Midbrain (tissue), 1 donor: ENCODE results near the gene MTCH2.
"Not testable (repeated sequence)": the region's sequence is repeated elsewhere in the genome, so short reads cannot be mapped to it uniquely, and the experiment has no call there.

Source experiments
- DNase-seq: peaks from one replicate; lab custom pipeline; 2025; lab: John Stamatoyannopoulos, UW

Gene MTCH2

DNA sequence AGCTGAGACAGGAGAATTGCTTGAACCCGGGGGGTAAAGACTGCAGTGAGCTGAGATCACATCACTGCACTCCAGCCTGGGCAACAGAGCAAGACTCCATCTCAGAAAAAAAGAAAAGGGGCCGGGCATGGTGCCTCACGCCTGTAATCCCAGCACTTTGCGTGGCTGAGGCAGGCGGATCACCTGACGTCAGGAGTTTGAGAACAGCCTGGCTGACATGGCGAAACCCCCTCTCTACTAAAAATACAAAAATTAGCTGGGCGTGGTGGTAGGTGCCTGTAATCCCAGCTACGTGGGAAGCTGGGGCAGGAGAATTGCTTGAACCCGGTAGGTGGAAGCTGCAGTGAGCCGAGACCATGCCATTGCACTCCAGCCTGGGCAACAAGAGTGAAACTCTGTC lies 6.0 kb downstream of the MTCH2 start:
- DNase-seq: not testable (repeated sequence)

DNA sequence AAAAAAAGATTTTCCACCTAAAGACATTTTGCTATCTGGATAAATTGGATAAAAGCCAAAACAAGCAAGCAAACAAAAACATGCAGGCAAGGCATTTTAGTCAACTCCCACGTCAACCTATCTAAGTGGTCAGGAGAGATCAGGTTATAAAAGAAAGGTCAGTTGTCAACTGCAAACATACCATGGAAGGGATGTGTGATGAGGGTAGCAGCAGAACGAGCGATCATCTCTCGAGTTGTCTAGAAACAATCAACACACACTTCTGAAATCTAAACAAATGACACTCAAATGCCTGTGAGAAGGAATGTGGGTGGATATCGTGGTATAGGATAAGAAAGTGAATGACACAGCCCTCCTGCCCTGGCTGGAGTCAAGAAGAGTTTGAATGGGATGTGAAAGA lies 10.9 kb downstream of the MTCH2 start:
- DNase-seq: no peak

DNA sequence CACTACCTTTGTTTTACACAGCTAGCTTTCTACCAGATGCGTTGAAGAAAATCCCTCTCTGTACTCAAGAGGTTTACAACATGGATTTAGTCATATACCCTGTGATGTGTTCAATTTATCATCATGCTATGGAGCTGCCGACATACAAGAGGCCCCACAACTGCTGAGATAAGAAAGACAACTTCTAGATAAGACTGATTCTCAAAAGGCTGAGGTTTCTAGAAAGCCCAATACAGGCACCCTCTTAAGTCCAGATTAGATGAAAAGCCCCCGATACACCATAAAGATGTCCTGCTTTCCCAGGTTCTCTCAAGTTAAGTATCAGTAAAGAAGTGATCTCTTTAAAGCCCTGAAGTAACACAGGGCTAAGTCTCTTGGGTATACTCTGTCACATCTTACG lies 14.3 kb downstream of the MTCH2 start:
- no peak for DNase-seq

DNA sequence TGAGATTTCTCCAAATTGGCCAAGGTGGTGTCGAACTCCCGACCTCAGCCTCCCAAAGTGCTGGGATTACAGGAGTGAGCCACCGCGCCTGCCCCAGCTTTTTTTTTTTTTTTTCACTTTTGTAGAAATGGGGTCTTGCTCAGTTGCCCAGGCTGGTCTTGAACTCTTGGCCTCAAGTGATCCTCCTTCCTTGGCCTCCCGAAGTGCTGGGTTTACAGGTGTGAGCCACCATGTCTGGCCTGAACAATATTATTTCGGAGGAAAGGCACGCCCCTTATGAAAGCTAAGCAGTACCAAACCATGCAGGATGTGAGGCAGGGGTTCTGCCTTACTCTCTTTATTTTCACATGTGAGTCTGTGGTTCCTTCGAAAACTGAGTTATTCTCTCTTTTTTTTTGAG lies 16.1 kb downstream of the MTCH2 start:
- DNase-seq: no peak

DNA sequence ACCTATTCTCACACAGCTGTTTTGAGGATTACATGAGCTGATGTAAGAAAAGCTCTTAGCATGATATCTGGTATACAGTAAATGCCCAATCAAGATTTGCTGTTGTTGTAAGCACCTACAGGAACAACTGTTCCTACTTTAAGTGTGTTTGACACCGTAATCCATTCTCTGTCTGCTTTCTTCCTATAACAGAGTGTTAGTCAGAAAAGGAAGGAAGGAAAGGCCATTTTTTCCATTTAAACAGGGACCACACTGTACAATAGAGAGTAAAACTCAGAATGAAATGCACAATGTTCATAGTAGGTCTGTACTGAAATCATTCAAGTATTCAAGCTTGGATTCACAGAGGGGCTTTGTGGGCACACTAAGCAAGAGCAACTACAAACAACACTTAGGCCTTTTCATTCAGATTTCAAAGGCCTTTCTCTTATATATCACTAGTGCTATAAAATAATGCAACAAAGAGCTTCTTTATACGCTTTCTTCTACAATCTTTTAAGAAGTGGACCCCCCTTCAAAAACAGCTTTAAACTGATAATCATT lies 21.5 kb downstream of the MTCH2 start:
- no peak for DNase-seq

DNA sequence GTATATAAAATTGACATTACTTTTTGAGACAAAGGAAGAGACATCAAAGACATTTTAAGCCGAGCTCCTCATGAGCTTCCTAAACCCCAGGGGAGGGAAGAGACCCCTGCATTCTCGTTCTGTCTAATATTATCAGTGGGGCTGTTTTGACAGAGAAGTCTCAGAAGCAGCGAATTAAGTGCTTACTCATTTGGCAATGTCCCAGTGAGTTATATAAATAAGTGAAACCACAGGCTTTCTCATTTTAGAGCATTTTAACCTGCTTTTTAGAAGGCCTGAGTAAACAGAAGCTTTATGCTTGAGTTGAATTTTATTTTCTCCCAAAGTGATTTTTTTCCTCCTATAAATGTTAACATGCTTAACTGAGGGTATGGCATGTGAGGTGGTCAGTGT lies 24.9 kb downstream of the MTCH2 start:
- DNase-seq: no peak

DNA sequence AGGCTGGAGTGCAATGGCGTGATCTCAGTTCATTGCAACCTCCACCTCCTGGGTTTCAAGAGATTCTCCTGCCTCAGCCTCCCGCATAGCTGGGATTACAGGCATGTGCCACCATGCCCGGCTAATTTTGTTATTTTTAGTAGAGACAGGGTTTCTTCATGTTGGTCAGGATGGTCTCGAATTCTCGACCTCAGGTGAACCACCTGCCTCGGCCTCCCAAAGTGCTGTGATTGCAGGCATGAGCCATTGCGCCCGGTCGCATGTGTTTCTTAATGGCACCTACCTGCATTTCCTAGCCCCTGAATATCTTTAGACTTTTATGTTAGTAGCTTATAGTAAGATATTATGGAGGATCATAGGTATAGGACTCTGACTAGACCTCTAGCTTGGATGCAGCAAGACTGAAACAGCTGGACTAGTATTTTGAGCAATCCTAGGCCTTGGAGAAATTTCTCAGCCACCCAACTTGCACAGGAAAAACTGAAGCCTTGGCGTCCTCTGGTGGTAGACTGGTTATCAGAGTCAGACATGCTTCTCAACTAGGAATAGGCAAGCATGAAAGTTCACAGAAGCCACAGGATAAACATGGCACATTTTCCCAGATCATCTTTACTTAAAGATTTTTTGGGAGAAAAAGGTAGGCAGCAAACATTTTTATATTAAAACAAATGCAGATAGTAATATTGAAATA lies 25.5 kb downstream of the MTCH2 start:
- peak; percentile 65 for DNase-seq

DNA sequence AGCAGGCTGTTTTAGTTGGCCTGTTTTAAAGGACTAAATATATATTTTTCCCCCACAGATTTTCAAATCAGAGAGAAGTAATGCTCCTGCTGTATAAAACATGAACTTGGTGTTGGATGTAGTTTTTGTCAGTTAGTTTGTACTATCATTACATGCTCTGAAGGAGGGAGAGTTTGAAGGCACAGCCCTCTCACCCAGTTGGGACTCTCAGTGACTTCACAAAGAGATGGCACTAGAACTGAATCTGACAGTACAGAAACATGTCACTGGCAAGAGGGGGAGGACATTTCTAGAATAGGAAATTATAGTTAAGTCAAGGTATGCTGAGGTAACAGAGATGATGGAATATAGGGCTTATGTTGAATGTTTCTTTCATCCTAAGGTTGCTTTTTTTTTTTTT lies 27.1 kb downstream of the MTCH2 start:
- DNase-seq: no peak

DNA sequence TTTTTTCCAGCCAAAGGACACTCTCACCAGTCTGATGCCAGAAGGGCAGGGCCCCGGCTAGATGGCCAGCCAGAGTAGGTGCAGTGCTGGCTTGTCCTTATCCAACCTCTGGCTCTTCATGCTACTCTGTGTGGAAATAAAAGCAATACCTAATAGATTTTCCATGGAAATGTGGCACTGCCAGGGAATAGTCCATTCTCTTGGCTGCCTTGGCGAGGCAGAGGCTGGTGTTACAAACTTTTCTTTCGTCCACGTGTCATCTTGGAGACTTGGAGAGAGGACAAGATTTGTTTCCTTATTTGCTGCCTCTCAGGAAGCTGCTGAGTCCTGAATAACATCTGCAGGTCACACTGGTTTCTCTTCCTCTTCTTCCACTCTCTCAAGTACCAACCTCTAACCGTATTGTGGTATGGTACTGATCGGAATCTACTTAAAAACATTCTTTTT lies 31.0 kb downstream of the MTCH2 start:
- DNase-seq: peak; percentile 65

DNA sequence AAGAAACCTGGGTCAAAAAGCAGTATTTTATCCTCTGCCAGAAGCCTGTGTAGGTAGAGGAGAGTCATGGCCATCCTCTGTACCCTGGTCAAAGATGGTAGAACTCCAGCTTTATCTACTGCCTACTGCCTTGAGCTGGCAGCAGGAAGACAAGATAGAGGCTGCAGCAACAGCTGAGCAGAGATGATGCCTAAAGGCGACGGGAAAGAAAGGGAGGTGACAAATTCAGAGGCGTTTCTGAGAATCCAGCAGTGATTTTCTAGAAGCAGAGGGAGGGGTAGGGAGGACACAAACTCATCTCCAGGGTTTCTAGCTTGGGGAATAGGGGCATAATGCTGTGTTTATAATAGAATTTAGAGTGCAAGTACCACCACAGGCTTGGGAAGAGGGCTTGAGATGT lies 32.7 kb downstream of the MTCH2 start:
- no peak for DNase-seq

DNA sequence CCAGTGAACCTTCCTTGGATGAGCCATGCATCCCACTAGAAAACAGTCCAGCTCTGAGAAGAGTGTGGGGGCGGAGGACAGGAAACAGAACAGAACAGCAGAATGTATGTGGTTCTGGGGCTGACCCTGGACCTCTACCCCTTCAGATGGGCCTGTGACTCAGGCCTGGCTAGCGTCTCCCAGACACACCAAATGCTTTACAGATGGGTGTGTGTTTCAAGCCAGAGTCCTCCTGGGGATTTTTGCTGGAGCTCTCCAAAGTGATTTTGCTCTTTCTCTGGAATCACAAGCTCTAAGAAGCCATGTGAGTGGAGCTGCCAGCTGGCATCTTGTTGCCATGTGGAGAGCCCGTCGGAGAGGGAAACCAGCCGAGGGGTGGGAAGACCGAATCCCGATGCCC lies 35.0 kb downstream of the MTCH2 start:
- DNase-seq: no peak

DNA sequence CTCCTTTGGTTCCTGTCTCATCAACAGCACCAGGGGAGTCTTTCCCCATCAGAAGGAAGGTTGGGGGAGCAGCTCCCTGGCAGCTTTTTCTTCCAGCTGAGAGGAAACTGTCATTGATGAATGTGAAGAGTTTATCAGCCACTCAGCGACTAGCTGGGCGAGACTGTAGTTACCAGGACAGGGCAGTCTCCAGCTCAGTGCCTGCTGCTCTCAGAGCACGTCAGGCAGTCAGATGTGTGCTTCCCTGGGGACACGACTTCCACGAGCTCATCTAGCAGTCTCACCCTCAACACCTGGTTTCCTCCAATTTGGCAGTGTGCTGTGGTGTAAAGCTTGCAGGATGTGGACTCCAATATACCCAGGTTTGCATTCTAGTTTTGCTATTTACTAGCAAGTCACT lies 35.6 kb downstream of the MTCH2 start:
- no peak for DNase-seq

DNA sequence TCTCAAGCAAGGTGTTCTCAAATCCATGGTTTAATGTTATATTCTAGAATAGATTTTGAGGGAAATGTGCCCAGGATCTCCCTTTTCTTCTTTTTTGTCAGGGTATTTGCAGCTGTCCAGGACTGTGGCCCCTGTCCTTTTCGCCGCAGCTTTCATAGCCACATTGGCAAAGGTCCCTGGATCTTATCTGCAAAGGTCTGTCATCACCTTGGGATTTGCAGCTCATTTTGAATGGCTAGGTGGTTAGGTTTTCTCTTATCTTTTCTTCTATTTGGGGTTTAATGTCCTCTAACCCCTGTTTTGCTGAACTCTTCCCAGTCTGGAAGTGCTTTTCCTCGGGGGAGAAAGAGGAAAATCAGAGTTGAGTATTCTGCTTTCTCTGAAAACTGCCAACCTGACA lies 36.4 kb downstream of the MTCH2 start:
- DNase-seq: no peak

DNA sequence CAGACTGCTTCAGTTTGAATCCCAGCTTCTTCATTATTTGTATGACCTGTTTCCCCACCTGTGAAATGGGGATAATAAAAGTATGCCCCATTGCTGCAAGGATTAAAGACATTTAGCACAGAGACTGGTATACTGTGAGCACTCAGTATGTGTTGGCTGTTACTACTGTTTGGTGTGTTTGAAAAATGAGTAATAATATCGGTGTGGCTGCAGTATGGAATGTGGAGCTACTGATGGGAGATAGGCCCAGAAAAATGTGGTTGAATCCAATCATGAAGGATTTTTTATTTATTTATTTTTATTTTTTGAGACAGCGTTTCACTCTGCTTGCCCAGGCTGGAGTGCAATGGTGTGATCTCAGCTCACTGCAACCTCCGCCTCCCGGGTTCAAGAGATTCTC lies 39.1 kb downstream of the MTCH2 start:
- DNase-seq: no peak

DNA sequence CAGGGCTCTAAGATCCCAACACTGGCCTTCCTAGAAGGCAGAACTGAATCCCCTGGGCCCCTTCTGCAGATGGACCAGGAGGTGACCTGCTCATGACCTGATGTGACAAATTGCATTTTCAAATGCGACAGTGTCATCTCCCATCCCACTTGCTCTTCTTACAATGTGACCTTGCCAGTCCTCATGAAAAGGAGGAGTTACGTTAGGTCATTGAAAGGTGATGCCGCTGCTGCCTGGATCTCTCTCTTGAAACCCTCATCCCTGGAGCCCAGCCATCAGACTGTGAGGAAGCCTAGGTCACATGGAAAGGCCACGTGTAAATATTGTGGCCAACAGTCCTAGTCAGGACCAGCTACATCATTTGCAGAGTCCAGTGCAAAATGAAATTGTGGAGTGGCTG lies 42.5 kb downstream of the MTCH2 start:
- no peak for DNase-seq

DNA sequence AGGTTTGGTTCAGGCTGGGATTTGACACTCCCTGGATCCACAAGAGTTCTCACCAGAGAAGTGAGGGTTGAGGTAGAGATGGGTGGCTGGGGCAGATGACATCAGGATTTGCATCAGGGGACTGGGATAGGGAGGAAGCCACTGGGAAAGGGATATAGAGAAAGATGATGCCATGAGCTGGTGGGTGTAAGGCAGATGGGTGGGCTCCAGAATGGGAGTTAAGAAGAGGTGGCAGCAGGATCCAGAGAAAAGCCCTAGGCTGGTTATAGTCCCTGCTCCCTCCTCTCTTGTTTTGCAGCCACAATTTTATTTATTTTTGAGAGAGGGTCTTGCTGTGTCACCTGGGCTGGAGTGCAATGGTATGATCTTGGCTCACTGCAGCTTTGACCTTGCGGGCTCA lies 46.4 kb downstream of the MTCH2 start:
- no peak for DNase-seq

DNA sequence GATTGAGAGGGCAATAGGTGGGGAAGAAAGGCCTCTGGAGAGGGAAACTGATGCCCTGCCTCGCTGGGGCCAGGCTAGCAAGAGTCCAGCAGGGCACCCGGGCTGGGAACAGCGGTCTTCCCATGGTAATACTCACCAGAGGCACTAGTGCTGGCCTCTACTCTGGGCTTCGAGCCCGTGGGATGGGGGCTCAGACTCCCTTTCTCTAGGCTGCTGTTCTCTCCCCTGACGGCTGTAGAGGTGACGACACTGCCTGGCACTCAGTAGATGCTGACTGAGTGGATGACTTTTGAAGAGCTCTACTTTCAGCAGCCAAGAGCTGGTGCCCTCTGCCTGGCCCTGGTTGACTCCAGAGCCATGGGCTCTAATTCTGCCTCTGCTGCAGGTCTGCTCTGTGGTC lies 47.3 kb downstream of the MTCH2 start:
- no peak for DNase-seq

DNA sequence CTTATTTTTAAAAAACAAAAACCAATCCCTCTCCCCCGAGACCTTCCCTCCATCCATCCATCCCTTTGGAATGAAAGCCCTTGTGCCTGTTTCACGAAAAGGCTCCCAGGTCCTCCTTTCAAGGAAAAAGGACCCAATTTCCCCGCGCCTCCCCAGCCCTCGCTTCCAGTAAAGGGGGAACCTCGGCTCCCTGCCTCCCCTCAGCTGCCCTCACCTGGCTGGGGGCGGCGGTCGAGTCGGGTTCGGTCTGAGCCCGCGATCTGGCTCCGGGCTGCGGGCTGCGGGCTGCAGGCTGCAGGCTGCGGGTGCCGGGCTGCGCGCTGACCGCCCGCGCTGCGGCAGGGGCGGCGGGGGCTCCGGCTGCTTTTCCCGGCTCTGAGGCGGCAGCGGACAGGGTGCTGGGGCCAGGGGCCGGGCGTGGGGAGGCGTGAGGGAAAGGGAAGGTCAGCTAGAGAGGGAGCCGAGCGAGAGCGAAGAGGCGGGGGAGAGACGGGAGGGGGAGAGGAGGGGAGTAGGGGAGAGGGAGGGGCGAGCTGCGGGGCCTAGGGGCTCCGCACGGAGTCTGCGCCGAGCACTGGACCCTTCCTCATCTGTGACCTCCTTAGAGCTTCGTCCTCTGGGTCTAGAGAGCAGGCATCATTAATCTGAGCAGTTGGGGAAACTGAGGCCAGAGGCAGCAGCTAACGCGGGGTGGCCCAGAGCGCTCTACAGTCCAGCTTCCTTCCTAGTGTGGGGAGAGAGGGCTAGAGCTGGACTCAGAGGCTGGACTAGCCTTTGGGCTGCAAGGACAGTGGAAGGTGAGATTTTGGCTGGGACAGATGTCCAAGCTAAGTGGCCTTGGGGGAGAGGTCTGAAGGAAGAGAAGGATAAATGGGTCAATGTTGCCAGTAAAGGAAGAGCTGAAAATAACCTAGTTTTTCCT lies 48.2 kb downstream of the MTCH2 start, which contains the start of gene C1QTNF4:
C1QTNF4 (minus strand) TSS at position 478 of the 922 bp plus-strand sequence. CDS start 3,601 bp downstream, outside the sequence.
- DNase-seq: no peak

DNA sequence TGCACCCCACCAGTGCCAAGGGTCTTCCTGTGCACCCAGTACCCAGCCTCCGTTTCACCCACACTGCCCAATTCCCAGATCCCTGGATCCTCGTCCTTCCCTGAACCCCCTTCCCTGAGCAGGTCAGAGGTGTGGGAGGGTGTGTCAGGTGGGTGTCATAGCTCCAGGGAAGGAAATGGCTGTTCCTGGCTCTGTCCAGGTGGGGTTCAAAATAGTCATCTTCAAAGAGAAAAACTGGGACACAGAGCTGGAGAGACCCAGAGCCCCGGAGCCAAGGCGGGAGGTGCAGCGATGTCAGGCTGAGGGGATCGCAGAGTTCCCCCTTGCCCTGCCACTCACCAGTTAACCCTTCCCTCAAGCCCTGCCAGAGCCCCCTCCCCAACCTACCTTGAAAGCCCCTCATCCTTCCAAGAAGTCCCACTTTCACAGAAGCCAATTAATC lies 48.8 kb downstream of the MTCH2 start:
- DNase-seq: no peak

DNA sequence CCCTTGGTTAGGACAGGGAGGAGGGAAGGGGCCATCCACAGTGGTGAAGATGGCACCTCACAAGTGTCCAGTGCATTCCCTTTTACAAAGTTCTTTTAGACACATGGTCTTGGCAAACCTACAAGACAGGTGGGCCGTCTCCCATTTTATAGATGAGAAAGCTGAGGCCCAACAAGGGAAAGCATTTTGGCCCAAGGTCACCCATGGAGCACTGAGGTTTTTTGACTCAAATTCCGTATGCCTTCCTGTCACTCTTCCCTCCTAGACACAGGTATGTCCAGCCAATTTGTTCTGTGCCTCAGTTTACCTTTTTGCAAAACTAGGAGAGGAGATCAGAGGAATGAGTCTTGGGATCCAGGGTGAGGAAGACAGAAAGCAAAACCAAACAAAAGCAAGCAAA lies 49.4 kb downstream of the MTCH2 start:
- no peak for DNase-seq

DNA sequence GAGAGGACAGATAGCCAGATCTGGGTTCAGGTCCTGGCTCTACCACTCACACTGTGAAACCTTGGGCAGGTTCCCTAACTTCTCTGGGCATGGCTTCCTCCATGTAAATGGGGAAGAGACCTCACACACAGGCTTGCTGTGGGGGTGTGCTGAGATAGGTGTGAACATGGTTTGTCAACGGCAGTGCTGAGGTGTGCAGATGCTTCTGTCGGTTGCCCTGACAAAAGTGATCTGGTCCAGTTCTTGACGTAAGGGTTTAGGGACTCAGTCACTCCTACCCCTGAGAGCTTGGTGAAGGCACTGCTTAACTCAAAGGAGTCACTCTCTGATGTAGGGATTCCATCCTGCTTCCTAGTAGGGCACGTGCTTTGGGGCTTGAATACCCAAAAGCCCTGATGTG lies 50.1 kb downstream of the MTCH2 start:
- DNase-seq: no peak

DNA sequence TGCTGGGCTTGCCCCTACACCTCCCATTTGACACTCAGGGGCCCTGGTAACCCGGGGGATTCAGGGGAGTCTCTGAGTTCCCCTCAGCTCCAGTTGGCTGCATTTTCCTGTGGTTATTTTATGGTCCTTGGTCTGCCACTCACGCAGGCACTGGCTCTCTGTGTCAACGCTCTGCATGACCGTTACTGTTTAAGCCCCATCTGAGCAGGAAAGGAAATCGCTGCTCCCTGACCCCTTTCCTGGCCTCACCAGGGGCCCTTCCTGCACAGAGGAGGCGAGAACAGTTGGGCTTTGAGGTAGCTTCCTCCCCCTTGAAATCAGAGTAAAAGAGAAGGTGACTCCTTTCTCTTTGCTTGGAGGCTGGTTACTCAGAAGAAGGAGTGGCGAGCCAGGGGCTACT lies 50.6 kb downstream of the MTCH2 start:
- DNase-seq: no peak
